AG10803 (cell line): Measurements from ENCODE around the gene HINT1.

Experiments
- DNase-seq: peaks from one replicate; pipeline ENCODE4 v3.0.0; 2010; ENCODE audit warnings: low read depth
- H3K4me3 ChIP-seq: 2 replicates; pipeline ENCODE4 v1.5.1; 2011; ENCODE audit warnings: mild to moderate bottlenecking, low read length, control low read depth
- CTCF ChIP-seq: conservative IDR thresholded peaks from 2 replicates; pipeline ENCODE4 v1.5.1; 2011; ENCODE audit warnings: mild to moderate bottlenecking, low read length, control low read depth, inconsistent platforms

Gene HINT1

GRCh38 chr5:131180407-131180806, 15.4 kb upstream of the HINT1 start:
- no peak overlapping the region for H3K4me3 ChIP-seq
- DNase-seq, result no peak
- no peak for TF ChIP-seq CTCF

GRCh38 chr5:131171276-131171810, 6.3 kb upstream of the HINT1 start:
- DNase-seq, result no peak
- no peak for TF ChIP-seq CTCF
- peak overlapping the region; percentile 82 for H3K4me3 ChIP-seq

- 0 out of 2 replicates have a peak, but pooled peaks have one; percentile 5 for TF ChIP-seq CTCF
- H3K4me3 ChIP-seq, result peak within 1 kb of the TSS; percentile 82
- DNase-seq, result peak; percentile 98
These were observed 5.7 kb upstream of the HINT1 start, which contains the start of gene LYRM7 for GRCh38 chr5:131170540-131171275. LYRM7 (plus strand) TSS chr5:131170944; CDS start chr5:131171021, 77 bp downstream.

- H3K4me3 ChIP-seq, result peak overlapping the region; percentile 62
- no peak for DNase-seq
- no peak for TF ChIP-seq CTCF
These were observed 4.9 kb upstream of the HINT1 start for GRCh38 chr5:131169810-131170539.

- DNase-seq, result no peak
- no peak overlapping the region for H3K4me3 ChIP-seq
- TF ChIP-seq CTCF, result no peak
These were observed 2.6 kb upstream of the HINT1 start for GRCh38 chr5:131167615-131168014.

- DNase-seq, result peak; percentile 76
- no peak for TF ChIP-seq CTCF
- peak overlapping the region; percentile 94 for H3K4me3 ChIP-seq
These were observed 601 bp downstream of the HINT1 start for GRCh38 chr5:131164191-131165118.
